Measurements from ENCODE around the gene MYH11. TPM values are rescaled to one million over a fixed set of nuclear protein-coding genes. Genes with fewer than 3 reads are reported as not detected.

Gene MYH11
- total and polyA plus RNA-seq, 7 donors: 6.1 to 26.4 (median 14.1) TPM

DNA sequence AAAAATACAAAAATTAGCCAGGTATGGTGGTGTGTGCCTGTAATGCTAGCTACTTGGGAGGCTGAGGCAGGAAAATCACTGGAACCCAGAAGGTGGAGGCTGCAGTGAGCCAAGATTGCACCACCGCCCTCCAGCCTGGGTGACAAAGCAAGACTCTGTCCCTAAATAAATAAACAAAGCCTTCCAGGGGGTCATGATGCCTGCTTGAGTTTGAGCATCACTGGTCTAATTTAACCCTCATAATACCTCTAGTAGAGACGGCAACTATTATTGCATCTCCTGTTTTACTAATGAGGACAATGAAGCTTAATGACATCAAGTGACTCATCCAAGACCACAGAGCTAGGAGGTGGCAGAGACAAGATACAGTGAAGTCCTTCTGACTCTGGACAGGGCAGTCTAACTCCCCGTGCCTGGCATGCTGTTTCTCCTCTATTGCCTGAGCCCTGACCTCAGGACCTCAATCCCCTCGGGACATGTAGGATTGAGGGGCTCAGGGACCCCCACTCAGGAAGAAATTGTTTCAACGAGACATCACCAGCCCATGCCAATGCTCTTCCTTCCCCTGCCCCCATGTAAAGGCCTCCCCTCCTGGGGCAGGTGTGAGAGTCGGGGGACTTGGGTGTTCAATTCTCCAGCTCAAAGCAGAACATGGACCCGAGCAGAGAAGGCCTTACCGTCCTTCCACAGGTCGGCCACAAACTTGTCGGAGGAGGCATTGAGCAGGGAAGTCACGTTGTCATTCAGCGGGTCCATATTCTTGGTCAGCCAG is 103.9 kb downstream of the MYH11 start:
- intact Hi-C loops (cut with DNase I): no loop called here

GRCh38 chr16:15751940-15752339 is 104.9 kb downstream of the MYH11 start:
- Histone ChIP-seq H3K4me1 (no peaks in the 10 kb centered on the region), H3K36me3 (ENCODE audit: insufficient read depth in 1 of 2, low read depth in 1 of 2) (no peaks in the 10 kb centered on the region), H3K4me3 (no peak overlapping the region), H3K9me3 (no peaks in the 10 kb centered on the region), H3K27me3 (ENCODE audit: insufficient read depth in 3 of 3, low read length in 2 of 3) (no peaks in the 10 kb centered on the region), H3K27ac (no peak overlapping the region)
- intact Hi-C loops (cut with DNase I): no loop called here
- no peak for ATAC-seq
- 87 to 90% (median 89%) methylated on average over 7 of the region's 7 CpGs for WGBS, 3 donors
- no peak for DNase-seq
- no peak for TF ChIP-seq CTCF (IDR thresholded peaks at IDR 0.05)

More for the DNA sequence above, 103.9 kb downstream of the MYH11 start:
- H3K9me3 ChIP-seq: no peaks in the 10 kb centered on the region
- ATAC-seq (no peak), DNase-seq (no peak)
- H3K4me3 ChIP-seq: no peak overlapping the region
- no peak overlapping the region for H3K27ac ChIP-seq
- WGBS, 3 donors: 77 to 86% (median 81%) methylated on average over 12 of the region's 12 CpGs
- no peaks in the 10 kb centered on the region for H3K36me3 ChIP-seq (ENCODE audit: insufficient read depth in 1 of 2, low read depth in 1 of 2)
- no peaks in the 10 kb centered on the region for H3K4me1 ChIP-seq
- no peaks in the 10 kb centered on the region for H3K27me3 ChIP-seq (ENCODE audit: insufficient read depth in 3 of 3, low read length in 2 of 3)
- TF ChIP-seq CTCF (IDR thresholded peaks at IDR 0.05): no peak

DNA sequence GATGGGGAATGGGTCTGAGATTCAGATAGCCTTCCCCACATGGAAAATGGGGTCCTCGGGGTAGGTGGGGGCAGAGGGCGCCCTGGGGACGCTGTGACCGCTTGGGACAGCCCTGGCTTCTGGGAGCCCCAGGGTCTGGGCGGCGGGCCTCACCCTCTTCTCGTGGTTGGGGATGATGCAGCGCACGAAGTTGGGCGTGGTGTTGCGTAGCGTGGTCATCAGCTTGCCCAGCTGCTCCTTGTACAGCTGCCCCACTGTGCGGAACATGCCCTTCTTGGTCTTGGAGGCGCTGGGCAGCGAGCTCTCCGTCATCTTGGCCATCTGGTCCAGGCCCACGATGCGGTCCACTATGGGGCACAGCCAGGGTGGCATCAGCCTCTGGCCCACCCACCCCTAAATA is 106.8 kb downstream of the MYH11 start:
- Histone ChIP-seq H3K36me3 (ENCODE audit: insufficient read depth in 1 of 2, low read depth in 1 of 2) (no peaks in the 10 kb centered on the region), H3K27ac (no peak overlapping the region), H3K4me3 (no peak overlapping the region), H3K27me3 (ENCODE audit: insufficient read depth in 3 of 3, low read length in 2 of 3) (no peaks in the 10 kb centered on the region), H3K9me3 (no peaks in the 10 kb centered on the region), H3K4me1 (no peaks in the 10 kb centered on the region)
- TF ChIP-seq CTCF (IDR thresholded peaks at IDR 0.05): no peak
- intact Hi-C loops (cut with DNase I): no loop called here
- 82 to 90% (median 87%) methylated on average over 18 of the region's 18 CpGs for WGBS, 3 donors
- ATAC-seq: no peak
- DNase-seq: no peak

- H3K36me3 ChIP-seq (ENCODE audit: insufficient read depth in 1 of 2, low read depth in 1 of 2): no peaks in the 10 kb centered on the region
- H3K27me3 ChIP-seq (ENCODE audit: insufficient read depth in 3 of 3, low read length in 2 of 3): no peaks in the 10 kb centered on the region
- DNase-seq (no peak), ATAC-seq (no peak)
- no peak overlapping the region for H3K4me3 ChIP-seq
- H3K9me3 ChIP-seq: no peaks in the 10 kb centered on the region
- 39 to 62% (median 57%) methylated on average over 2 of the region's 2 CpGs for WGBS, 3 donors
- H3K4me1 ChIP-seq: no peaks in the 10 kb centered on the region
- no peak overlapping the region for H3K27ac ChIP-seq
- TF ChIP-seq CTCF (IDR thresholded peaks at IDR 0.05): no peak
- intact Hi-C loops (cut with DNase I): no loop called here
Observed at GRCh38 chr16:15749371-15749770, 107.5 kb downstream of the MYH11 start.

DNA sequence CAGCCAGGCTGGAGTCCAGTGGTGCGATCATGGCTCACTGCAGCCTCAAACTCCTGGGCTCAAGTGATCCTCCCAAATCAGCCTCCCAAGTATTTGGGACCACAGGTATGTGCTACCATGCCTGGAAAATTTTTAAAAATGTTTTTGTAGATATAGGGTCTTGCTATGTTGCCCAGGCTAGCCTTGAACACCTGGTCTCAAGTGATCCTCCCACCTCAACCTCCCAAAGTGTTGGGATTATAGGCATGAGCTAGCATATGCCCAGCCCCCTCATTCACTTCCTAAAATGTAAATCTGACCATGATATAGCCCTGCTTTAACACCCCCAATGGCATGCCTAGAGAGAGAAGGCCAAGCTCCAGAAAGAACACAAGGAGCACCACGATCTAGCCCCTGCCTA is 108.2 kb downstream of the MYH11 start:
- intact Hi-C loops (cut with DNase I): no loop called here
- no peak for TF ChIP-seq CTCF (IDR thresholded peaks at IDR 0.05)

More for the DNA sequence above, 108.2 kb downstream of the MYH11 start:
- no peak overlapping the region for H3K27ac ChIP-seq
- no peak overlapping the region for H3K4me3 ChIP-seq
- no peaks in the 10 kb centered on the region for H3K36me3 ChIP-seq (ENCODE audit: insufficient read depth in 1 of 2, low read depth in 1 of 2)
- WGBS, 3 donors: 87 to 91% (median 90%) methylated on average over 2 of the region's 2 CpGs
- ATAC-seq (no peak), DNase-seq (no peak)
- H3K9me3 ChIP-seq: no peaks in the 10 kb centered on the region
- H3K4me1 ChIP-seq: no peaks in the 10 kb centered on the region
- H3K27me3 ChIP-seq (ENCODE audit: insufficient read depth in 3 of 3, low read length in 2 of 3): no peaks in the 10 kb centered on the region

All from psoas muscle (tissue), 8 donors.